ENCODE measurements around the gene NSUN4. TPM values are rescaled to one million over a fixed set of nuclear protein-coding genes. Genes with fewer than 3 reads are reported as not detected.

The NSUN4 gene
- total RNA-seq, 2 experiments from 2014 or later = 28.8 to 30.8 TPM

- ChIA-PET CTCF (interaction anchor here (0.8 kb wide), 1 partner anchor 30 kb away, joined by 3 read pairs; no protein-coding TSS in a partner anchor), POLR2A (no interaction called here)
These were observed 59.8 kb downstream of the NSUN4 start for GRCh38 chr1:46400421-46400820.

GRCh38 chr1:46401154-46401913 lies 60.7 kb downstream of the NSUN4 start:
- POLR2A ChIA-PET = no interaction called here
- CTCF ChIA-PET = interaction anchor here (0.8 to 1.6 kb wide), 2 partner anchors 31 to 45 kb away, joined by 3 to 5 read pairs; no protein-coding TSS in a partner anchor

- ChIA-PET CTCF (interaction anchor here (1.6 kb wide), 1 partner anchor 45 kb away, joined by 5 read pairs; no protein-coding TSS in a partner anchor), POLR2A (no interaction called here)
These were observed 61.5 kb downstream of the NSUN4 start for GRCh38 chr1:46401964-46402626.

GRCh38 chr1:46403916-46404315 lies 63.3 kb downstream of the NSUN4 start:
- ChIA-PET CTCF (no interaction called here), POLR2A (no interaction called here)

GRCh38 chr1:46404482-46405196 lies 64.0 kb downstream of the NSUN4 start:
- POLR2A ChIA-PET = no interaction called here

GRCh38 chr1:46405197-46405555 lies 64.6 kb downstream of the NSUN4 start:
- ChIA-PET POLR2A (no interaction called here), CTCF (interaction anchor here (1.0 kb wide), 1 partner anchor 200 kb away, joined by 3 read pairs; no protein-coding TSS in a partner anchor)

More at GRCh38 chr1:46404482-46405196, 64.0 kb downstream of the NSUN4 start:
- CTCF ChIA-PET = interaction anchor here (1.0 kb wide), 1 partner anchor 201 kb away, joined by 3 read pairs; no protein-coding TSS in a partner anchor

- CTCF ChIA-PET = interaction anchor here (1.0 to 1.3 kb wide), 2 partner anchors 20 to 200 kb away, joined by 3 to 5 read pairs; no protein-coding TSS in a partner anchor
- POLR2A ChIA-PET = no interaction called here
These were observed 65.1 kb downstream of the NSUN4 start for GRCh38 chr1:46405724-46406123.

GRCh38 chr1:46406881-46407608 lies 66.4 kb downstream of the NSUN4 start:
- CTCF ChIA-PET = interaction anchor here (0.7 to 1.4 kb wide), 8 partner anchors 10 to 1407 kb away, joined by 3 to 5 read pairs (median 4); no protein-coding TSS in a partner anchor
- POLR2A ChIA-PET = no interaction called here

GRCh38 chr1:46407636-46408035 lies 67.0 kb downstream of the NSUN4 start:
- ChIA-PET CTCF (interaction anchor here (1.4 kb wide), 1 partner anchor 46 kb away, joined by 4 read pairs; no protein-coding TSS in a partner anchor), POLR2A (no interaction called here)

GRCh38 chr1:46408356-46409062 lies 67.9 kb downstream of the NSUN4 start:
- ChIA-PET POLR2A (no interaction called here), CTCF (interaction anchor here (0.8 kb wide), 1 partner anchor 113 kb away, joined by 4 read pairs; no protein-coding TSS in a partner anchor)

GRCh38 chr1:46409063-46409372 lies 68.4 kb downstream of the NSUN4 start:
- POLR2A ChIA-PET = no interaction called here
- CTCF ChIA-PET = interaction anchor here (0.8 kb wide), 1 partner anchor 113 kb away, joined by 4 read pairs; no protein-coding TSS in a partner anchor

- POLR2A ChIA-PET = interaction anchor here (0.5 kb wide), 1 partner anchor 171 kb away, joined by 11 read pairs; no protein-coding TSS in a partner anchor
- CTCF ChIA-PET = interaction anchor here (1.2 kb wide), 1 partner anchor 32 kb away, joined by 3 read pairs; no protein-coding TSS in a partner anchor
These were observed 69.8 kb downstream of the NSUN4 start for GRCh38 chr1:46410156-46411009.

GRCh38 chr1:46411010-46411405 lies 70.4 kb downstream of the NSUN4 start:
- CTCF ChIA-PET = no interaction called here
- POLR2A ChIA-PET = no interaction called here

Other genes starting within 250 kb of the NSUN4 start
- 1 to 10 TPM; 3.3 to 4.1 TPM for gene PIK3R3, start 208.2 kb upstream of the NSUN4 start, total RNA-seq
- gene TSPAN1, start 165.7 kb upstream of the NSUN4 start, total RNA-seq = not detected
- not detected for gene P3R3URF, start 164.3 kb upstream of the NSUN4 start, total RNA-seq
- gene POMGNT1, start 142.4 kb upstream of the NSUN4 start, total RNA-seq = 10 to 100 TPM; 52.8 to 59.0 TPM
- gene LURAP1, start 137.5 kb upstream of the NSUN4 start, total RNA-seq = under 1 TPM; 0.08 to 0.19 TPM
- 10 to 100 TPM; 60.9 to 63.1 TPM for gene RAD54L, start 93.0 kb upstream of the NSUN4 start, total RNA-seq
- 10 to 100 TPM; 37.2 TPM for gene LRRC41, start 37.2 kb upstream of the NSUN4 start, total RNA-seq
- 100 to 1,000 TPM; 393 to 395 TPM for gene UQCRH, start 37.1 kb upstream of the NSUN4 start, total RNA-seq
- gene FAAH, start 53.5 kb downstream of the NSUN4 start, total RNA-seq = 1 to 10 TPM; 4.8 to 5.3 TPM
- not detected for gene DMBX1, start 149.0 kb downstream of the NSUN4 start, total RNA-seq
- not detected for gene KNCN, start 210.8 kb downstream of the NSUN4 start, total RNA-seq